ENCODE measurements around the gene MSANTD4.
"Not testable (repeated sequence)": the region's sequence is repeated elsewhere in the genome, so short reads cannot be mapped to it uniquely, and the experiment has no call there.

MSANTD4 gene

GRCh38 chr11:106021967-106022794 is at the start of gene MSANTD4:
TSS of gene MSANTD4 (minus strand) at chr11:106022240. CDS start at chr11:106010917, 11,323 bp downstream.
- peak within 1 kb of the TSS; percentile 80 for H3K4me3 ChIP-seq (ENCODE audit: low read length)
- no peak for TF ChIP-seq ZNF274 (IDR thresholded peaks at IDR 0.05; ENCODE audit: low read depth, low read length)

- no peak overlapping the region for H3K4me3 ChIP-seq (ENCODE audit: low read length)
- TF ChIP-seq ZNF274 (IDR thresholded peaks at IDR 0.05; ENCODE audit: low read depth, low read length) = no peak
Measured at GRCh38 chr11:106070606-106071005, 48.6 kb upstream of the MSANTD4 start.

GRCh38 chr11:106063009-106063408 is 41.0 kb upstream of the MSANTD4 start:
- H3K4me3 ChIP-seq (ENCODE audit: low read length) = no peak overlapping the region
- no peak for TF ChIP-seq ZNF274 (IDR thresholded peaks at IDR 0.05; ENCODE audit: low read depth, low read length)

GRCh38 chr11:106061954-106062949 is 40.2 kb upstream of the MSANTD4 start:
- no peak overlapping the region for H3K4me3 ChIP-seq (ENCODE audit: low read length)
- no peak for TF ChIP-seq ZNF274 (IDR thresholded peaks at IDR 0.05; ENCODE audit: low read depth, low read length)

GRCh38 chr11:106061249-106061784 is 39.3 kb upstream of the MSANTD4 start:
- H3K4me3 ChIP-seq (ENCODE audit: low read length) = no peak overlapping the region
- TF ChIP-seq ZNF274 (IDR thresholded peaks at IDR 0.05; ENCODE audit: low read depth, low read length) = no peak

- TF ChIP-seq ZNF274 (IDR thresholded peaks at IDR 0.05; ENCODE audit: low read depth, low read length) = no peak
- H3K4me3 ChIP-seq (ENCODE audit: low read length) = no peak overlapping the region
Measured at GRCh38 chr11:106059617-106060016, 37.6 kb upstream of the MSANTD4 start.

- H3K4me3 ChIP-seq (ENCODE audit: low read length) = not testable (repeated sequence)
Measured at GRCh38 chr11:106058377-106058776, 36.3 kb upstream of the MSANTD4 start.

GRCh38 chr11:106051103-106051502 is 29.1 kb upstream of the MSANTD4 start:
- H3K4me3 ChIP-seq (ENCODE audit: low read length) = no peak overlapping the region
- TF ChIP-seq ZNF274 (IDR thresholded peaks at IDR 0.05; ENCODE audit: low read depth, low read length) = no peak

- no peak overlapping the region for H3K4me3 ChIP-seq (ENCODE audit: low read length)
- TF ChIP-seq ZNF274 (IDR thresholded peaks at IDR 0.05; ENCODE audit: low read depth, low read length) = no peak
Measured at GRCh38 chr11:106049727-106050476, 27.9 kb upstream of the MSANTD4 start.

GRCh38 chr11:106047631-106048030 is 25.6 kb upstream of the MSANTD4 start:
- no peak overlapping the region for H3K4me3 ChIP-seq (ENCODE audit: low read length)
- no peak for TF ChIP-seq ZNF274 (IDR thresholded peaks at IDR 0.05; ENCODE audit: low read depth, low read length)

GRCh38 chr11:106043540-106043939 is 21.5 kb upstream of the MSANTD4 start:
- H3K4me3 ChIP-seq (ENCODE audit: low read length) = no peak overlapping the region
- no peak for TF ChIP-seq ZNF274 (IDR thresholded peaks at IDR 0.05; ENCODE audit: low read depth, low read length)

GRCh38 chr11:106032861-106033260 is 10.8 kb upstream of the MSANTD4 start:
- TF ChIP-seq ZNF274 (IDR thresholded peaks at IDR 0.05; ENCODE audit: low read depth, low read length) = no peak
- H3K4me3 ChIP-seq (ENCODE audit: low read length) = no peak overlapping the region

GRCh38 chr11:106031936-106032335 is 9.9 kb upstream of the MSANTD4 start:
- no peak for TF ChIP-seq ZNF274 (IDR thresholded peaks at IDR 0.05; ENCODE audit: low read depth, low read length)
- no peak overlapping the region for H3K4me3 ChIP-seq (ENCODE audit: low read length)
